ENCODE data around the gene NT5C2.
"Not testable (repeated sequence)": the region's sequence is repeated elsewhere in the genome, so short reads cannot be mapped to it uniquely, and the experiment has no call there.

GRCh38 chr10:103067099-103067477 lies 126.0 kb downstream of the NT5C2 start:
- not testable (repeated sequence) for TF ChIP-seq PATZ1 (CRISPR knock-in tag; IDR thresholded peaks at IDR 0.05; ENCODE audit: borderline replicate concordance); PPARA (CRISPR knock-in tag; IDR thresholded peaks at IDR 0.05; ENCODE audit: borderline replicate concordance); ZC3H10 (CRISPR knock-in tag; IDR thresholded peaks at IDR 0.05); ZFP30 (CRISPR knock-in tag; IDR thresholded peaks at IDR 0.05); GLIS3 (CRISPR knock-in tag; IDR thresholded peaks at IDR 0.05); OSR1 (CRISPR knock-in tag; IDR thresholded peaks at IDR 0.05); ESRRG (CRISPR knock-in tag; IDR thresholded peaks at IDR 0.05); CREB5 (CRISPR knock-in tag; IDR thresholded peaks at IDR 0.05; ENCODE audit: low read depth); ZFP3 (CRISPR knock-in tag; IDR thresholded peaks at IDR 0.05); TCF4 (CRISPR knock-in tag; IDR thresholded peaks at IDR 0.05; ENCODE audit: borderline replicate concordance)
